Mesenchymal stem cell (in vitro differentiated cells and primary cell): ENCODE results near the gene ADAMTSL1.
A peak's percentile ranks its signal among the peaks of the same experiment; 100 is the strongest.

Source experiments
- DNase-seq: peaks from one replicate; pipeline ENCODE4 v3.0.0-alpha.2; 2013
- H2AFZ ChIP-seq: one replicate; pipeline ENCODE4 v1.6.1; 2013; ENCODE audit warnings: low read depth, mild to moderate bottlenecking, control low read depth, inconsistent platforms, low read length, moderate library complexity
- H2AK5ac ChIP-seq: 2 replicates; pipeline ENCODE4 v1.6.1; 2013; ENCODE audit warnings: low read length, moderate library complexity, mild to moderate bottlenecking, inconsistent platforms; ENCODE audit not compliant: severe bottlenecking
- H2BK120ac ChIP-seq: one replicate; pipeline ENCODE4 v1.6.1; 2013; ENCODE audit warnings: low read depth, mild to moderate bottlenecking, inconsistent platforms, low read length, moderate library complexity
- H2BK12ac ChIP-seq, 2 experiments: one replicate each; pipeline ENCODE4 v1.6.1; 2013; ENCODE audit warnings: inconsistent platforms in 2 of 2, low read length in 2 of 2, mild to moderate bottlenecking in 2 of 2, moderate library complexity in 2 of 2, control low read depth in 1 of 2
- H2BK15ac ChIP-seq: one replicate; pipeline ENCODE4 v1.6.1; 2013; ENCODE audit warnings: mild to moderate bottlenecking, low read depth, inconsistent platforms; ENCODE audit not compliant: poor library complexity, severe bottlenecking
- H2BK5ac ChIP-seq: 2 replicates; pipeline ENCODE4 v1.6.1; 2013; ENCODE audit warnings: low read depth, mild to moderate bottlenecking, low read length, control low read depth, inconsistent platforms; ENCODE audit not compliant: poor library complexity, severe bottlenecking
- H3K14ac ChIP-seq, 2 experiments: one replicate each; pipeline ENCODE4 v1.6.1; 2013; ENCODE audit warnings: inconsistent platforms in 2 of 2, low read length in 2 of 2, control low read depth in 1 of 2, mild to moderate bottlenecking in 1 of 2, moderate library complexity in 1 of 2
- H3K18ac ChIP-seq, 2 experiments: one replicate each; pipeline ENCODE4 v1.6.1; 2013; ENCODE audit warnings: inconsistent platforms in 2 of 2, low read length in 2 of 2, control low read depth in 1 of 2, low read depth in 1 of 2, mild to moderate bottlenecking in 1 of 2
- H3K23ac ChIP-seq, 2 experiments: one replicate each; pipeline ENCODE4 v1.6.1; 2013; ENCODE audit warnings: inconsistent platforms in 2 of 2, low read length in 2 of 2, mild to moderate bottlenecking in 2 of 2, moderate library complexity in 2 of 2, control low read depth in 1 of 2
- H3K27ac ChIP-seq: 2 replicates; pipeline ENCODE4 v1.5.1; 2013; ENCODE audit warnings: mild to moderate bottlenecking, moderate library complexity, low read length, control low read depth, inconsistent platforms; ENCODE audit not compliant: poor library complexity, severe bottlenecking
- H3K27me3 ChIP-seq, 2 experiments: 2 replicates each; pipeline versions ENCODE4 v1.6.1 to v1.7.0; 2013; ENCODE audit warnings: low read length in 2 of 2, mild to moderate bottlenecking in 2 of 2, moderate library complexity in 2 of 2, control low read depth in 1 of 2, inconsistent platforms in 1 of 2; ENCODE audit not compliant: control insufficient read depth in 1 of 2, insufficient read depth in 1 of 2
- H3K36me3 ChIP-seq, 2 experiments: 2 replicates each; pipeline versions ENCODE4 v1.6.1 to v1.7.0; 2013; ENCODE audit warnings: low read length in 2 of 2, control low read depth in 1 of 2, inconsistent platforms in 1 of 2, low read depth in 1 of 2, mild to moderate bottlenecking in 1 of 2; ENCODE audit not compliant: insufficient read depth in 2 of 2, control insufficient read depth in 1 of 2
- H3K4ac ChIP-seq, 2 experiments: one replicate each; pipeline ENCODE4 v1.6.1; 2013; ENCODE audit warnings: inconsistent platforms in 2 of 2, low read length in 2 of 2, mild to moderate bottlenecking in 2 of 2, moderate library complexity in 2 of 2, control low read depth in 1 of 2, low read depth in 1 of 2
- H3K4me1 ChIP-seq: 2 replicates; pipeline ENCODE4 v1.6.1; 2013; ENCODE audit warnings: low read depth, low read length, control low read depth; ENCODE audit not compliant: control insufficient read depth, insufficient read depth
- H3K4me2 ChIP-seq: 2 replicates; pipeline ENCODE4 v1.6.1; 2013; ENCODE audit warnings: low read length, mild to moderate bottlenecking, inconsistent platforms; ENCODE audit not compliant: poor library complexity, severe bottlenecking
- H3K4me3 ChIP-seq, 2 experiments: 2 replicates each; pipeline versions ENCODE4 v1.5.1 to v1.7.0; 2013; ENCODE audit warnings: low read length in 2 of 2, mild to moderate bottlenecking in 2 of 2, control low read depth in 1 of 2, low read depth in 1 of 2; ENCODE audit not compliant: insufficient read depth in 1 of 2
- H3K79me1 ChIP-seq: replicated peaks from 2 replicates; pipeline ENCODE4 v1.6.1; 2013; ENCODE audit warnings: mild to moderate bottlenecking, control low read depth, low read length, inconsistent platforms; ENCODE audit not compliant: poor library complexity, severe bottlenecking
- H3K9ac ChIP-seq: 2 replicates; pipeline ENCODE4 v1.7.0; 2013; ENCODE audit warnings: mild to moderate bottlenecking, low read length, moderate library complexity
- H3K9me3 ChIP-seq: 2 replicates; pipeline ENCODE4 v1.7.0; 2013; ENCODE audit warnings: mild to moderate bottlenecking, low read length; ENCODE audit not compliant: control insufficient read depth
- H4K8ac ChIP-seq: one replicate; pipeline ENCODE4 v1.6.1; 2013; ENCODE audit warnings: inconsistent platforms, mild to moderate bottlenecking, low read length, moderate library complexity
- H4K91ac ChIP-seq: one replicate; pipeline ENCODE4 v1.6.1; 2013; ENCODE audit warnings: mild to moderate bottlenecking, low read length, inconsistent platforms
- WGBS: methylation state at CpG from one replicate; pipeline ENCODE4 v1.1.7; 2013; ENCODE audit warnings: mixed read lengths; 5-methylcytosine and 5-hydroxymethylcytosine counted together

The ADAMTSL1 gene

GRCh38 chr9:18429070-18429469 lies 44.9 kb upstream of the ADAMTSL1 start:
- H4K8ac ChIP-seq = no peak overlapping the region
- no peak overlapping the region for H2BK5ac ChIP-seq
- H3K9ac ChIP-seq = peak overlapping the region; percentile 14
- no peak overlapping the region for H3K23ac ChIP-seq
- no peaks in the 10 kb centered on the region for H3K9me3 ChIP-seq
- H2BK120ac ChIP-seq = no peak overlapping the region
- no peaks in the 10 kb centered on the region for H3K79me1 ChIP-seq
- no peak overlapping the region for H2BK15ac ChIP-seq
- H2AK5ac ChIP-seq = no peak overlapping the region
- H3K27me3 ChIP-seq = no peaks in the 10 kb centered on the region
- H3K4ac ChIP-seq = no peak overlapping the region
- WGBS = 100% methylated on average over 2 of the region's 2 CpGs
- H2BK12ac ChIP-seq = no peak overlapping the region
- no peak overlapping the region for H4K91ac ChIP-seq
- peaks cover 4% of the 10 kb centered on the region for H3K4me1 ChIP-seq
- H2AFZ ChIP-seq = no peak overlapping the region
- H3K36me3 ChIP-seq = no peaks in the 10 kb centered on the region
- DNase-seq = no peak
- no peak overlapping the region for H3K4me3 ChIP-seq
- H3K18ac ChIP-seq = no peak overlapping the region
- H3K4me2 ChIP-seq = no peak overlapping the region
- H3K27ac ChIP-seq = no peak overlapping the region
- H3K14ac ChIP-seq = no peak overlapping the region

GRCh38 chr9:18433620-18434019 lies 40.3 kb upstream of the ADAMTSL1 start:
- no peak overlapping the region for H3K4me2 ChIP-seq
- H3K4me1 ChIP-seq = peaks cover 7% of the 10 kb centered on the region
- no peak overlapping the region for H3K23ac ChIP-seq
- no peaks in the 10 kb centered on the region for H3K36me3 ChIP-seq
- H3K4me3 ChIP-seq = no peak overlapping the region
- H2AK5ac ChIP-seq = no peak overlapping the region
- no peak overlapping the region for H2BK5ac ChIP-seq
- H3K9me3 ChIP-seq = no peaks in the 10 kb centered on the region
- H2BK15ac ChIP-seq = no peak overlapping the region
- no peak overlapping the region for H3K9ac ChIP-seq
- H2AFZ ChIP-seq = no peak overlapping the region
- no peak overlapping the region for H3K27ac ChIP-seq
- H4K8ac ChIP-seq = no peak overlapping the region
- no peak overlapping the region for H3K4ac ChIP-seq
- no peaks in the 10 kb centered on the region for H3K27me3 ChIP-seq
- H4K91ac ChIP-seq = no peak overlapping the region
- H3K18ac ChIP-seq = no peak overlapping the region
- no peak overlapping the region for H3K14ac ChIP-seq
- DNase-seq = no peak
- H2BK120ac ChIP-seq = no peak overlapping the region
- H3K79me1 ChIP-seq = no peaks in the 10 kb centered on the region
- H2BK12ac ChIP-seq = no peak overlapping the region

GRCh38 chr9:18437315-18438201 lies 36.4 kb upstream of the ADAMTSL1 start:
- 27% methylated on average over 8 of the region's 9 CpGs for WGBS
- peaks cover 9% of the 10 kb centered on the region for H3K4me1 ChIP-seq
- no peaks in the 10 kb centered on the region for H3K79me1 ChIP-seq
- peak overlapping the region; percentile 30 for H4K91ac ChIP-seq
- H3K4me3 ChIP-seq = peak overlapping the region in 1 of 2 experiments; percentile 74
- H3K18ac ChIP-seq = peak overlapping the region; percentile 18 to 19
- H3K14ac ChIP-seq = no peak overlapping the region
- no peak overlapping the region for H2BK5ac ChIP-seq
- no peaks in the 10 kb centered on the region for H3K27me3 ChIP-seq
- H3K9me3 ChIP-seq = no peaks in the 10 kb centered on the region
- no peak overlapping the region for H3K27ac ChIP-seq
- H2BK120ac ChIP-seq = no peak overlapping the region
- peak overlapping the region; percentile 43 to 67 for H3K4ac ChIP-seq
- H2AK5ac ChIP-seq = no peak overlapping the region
- DNase-seq = peak; percentile 49
- H3K9ac ChIP-seq = peak overlapping the region; percentile 89
- H2BK12ac ChIP-seq = peak overlapping the region; percentile 56 to 67
- no peak overlapping the region for H2BK15ac ChIP-seq
- no peaks in the 10 kb centered on the region for H3K36me3 ChIP-seq
- peak overlapping the region; percentile 36 for H2AFZ ChIP-seq
- H3K23ac ChIP-seq = no peak overlapping the region
- no peak overlapping the region for H3K4me2 ChIP-seq
- no peak overlapping the region for H4K8ac ChIP-seq

DNA sequence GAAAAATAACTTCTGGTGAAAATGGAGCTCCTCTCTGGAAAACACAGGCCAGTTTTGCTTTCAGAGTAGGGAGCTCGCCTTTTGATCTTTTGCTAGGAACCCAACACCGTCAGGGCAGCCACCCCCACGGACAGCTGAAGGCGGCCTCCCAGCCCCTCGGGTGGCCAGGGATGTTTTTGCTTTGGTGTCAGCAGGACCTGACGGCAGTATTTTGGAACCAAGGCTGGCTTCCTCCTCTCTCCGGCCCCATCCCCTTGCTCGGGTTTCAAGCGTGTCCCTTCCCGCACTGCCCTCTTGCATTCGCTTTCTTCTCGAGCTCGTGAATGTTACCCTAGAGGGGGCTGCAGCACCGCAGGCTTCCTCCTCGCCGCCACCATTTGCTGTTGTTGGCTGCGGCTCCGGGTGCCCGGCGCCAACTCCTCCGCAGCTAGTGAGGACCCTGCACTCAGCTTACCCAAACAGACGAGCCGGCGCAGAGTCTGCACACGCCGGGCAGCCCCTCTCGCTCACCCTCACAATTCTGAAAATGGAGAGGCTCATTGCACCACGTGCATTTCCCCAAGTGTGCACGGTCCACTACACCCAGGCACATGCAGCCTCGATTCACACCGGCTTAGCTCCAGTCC lies 35.5 kb upstream of the ADAMTSL1 start:
- H3K14ac ChIP-seq = no peak overlapping the region
- no peaks in the 10 kb centered on the region for H3K36me3 ChIP-seq
- WGBS = 14% methylated on average over 29 of the region's 31 CpGs

More for the DNA sequence above, 35.5 kb upstream of the ADAMTSL1 start:
- Histone ChIP-seq H3K27ac (no peak overlapping the region), H2BK5ac (no peak overlapping the region), H3K4me3 (peak overlapping the region; percentile 26 to 74), H3K4me1 (peaks cover 9% of the 10 kb centered on the region), H2AFZ (peak overlapping the region; percentile 75), H3K79me1 (no peaks in the 10 kb centered on the region), H2BK120ac (peak overlapping the region; percentile 73), H3K27me3 (no peaks in the 10 kb centered on the region), H2BK15ac (peak overlapping the region; percentile 39), H4K8ac (peak overlapping the region; percentile 90), H4K91ac (no peak overlapping the region), H3K9ac (peak overlapping the region; percentile 89), H3K9me3 (no peaks in the 10 kb centered on the region), H3K23ac (peak overlapping the region in 1 of 2 experiments; percentile 51), H3K18ac (peak overlapping the region; percentile 67 to 71), H2BK12ac (peak overlapping the region in 1 of 2 experiments; percentile 29), H3K4ac (peak overlapping the region; percentile 16 to 35), H2AK5ac (no peak overlapping the region), H3K4me2 (peak overlapping the region; percentile 34)
- DNase-seq = peak; percentile 48
